HG02571 (cell line): ENCODE results near the gene DNAJB4.
"Not testable (repeated sequence)": the region's sequence is repeated elsewhere in the genome, so short reads cannot be mapped to it uniquely, and the experiment has no call there.

Source experiments
- ATAC-seq: cut with Tn5 transposase; IDR thresholded peaks from one replicate; pipeline ENCODE4 v1.9.1; 2021; ENCODE audit warnings: mild to moderate bottlenecking, moderate library complexity; ENCODE audit not compliant: unreplicated experiment

Gene DNAJB4

DNA sequence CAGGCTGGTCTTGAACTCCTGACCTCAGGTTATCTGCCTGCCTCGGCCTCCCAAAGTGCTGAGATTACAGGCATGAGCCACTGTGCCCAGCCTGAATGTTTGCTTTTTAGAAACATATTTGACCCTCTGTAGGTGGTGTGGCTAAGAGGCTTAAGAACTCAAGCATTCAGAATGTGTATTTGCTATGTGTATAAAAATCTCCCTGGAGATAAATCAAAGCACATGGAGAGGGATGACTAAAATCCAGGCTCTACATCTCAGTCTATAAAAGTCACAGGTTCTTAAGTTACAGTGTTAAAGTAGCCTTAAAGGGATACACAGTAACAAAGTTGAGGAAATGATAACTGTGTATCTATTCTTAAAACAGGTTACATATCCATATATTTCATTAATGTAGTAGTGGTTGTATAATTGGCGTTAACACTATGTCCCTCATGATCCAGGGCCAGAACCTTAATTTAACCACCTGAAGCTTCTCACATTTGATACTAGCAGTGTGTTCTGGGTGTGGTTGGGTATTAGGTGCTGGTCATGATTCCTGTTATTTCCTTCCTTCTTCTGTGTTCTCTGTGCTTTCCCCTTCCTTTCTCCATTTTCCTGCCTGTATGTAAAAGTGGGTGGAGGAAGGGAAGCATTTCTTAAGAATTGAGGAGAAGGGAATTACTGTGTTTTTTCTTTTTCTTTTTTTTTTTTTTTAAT lies 57.2 kb downstream of the DNAJB4 start:
- no peak for ATAC-seq

DNA sequence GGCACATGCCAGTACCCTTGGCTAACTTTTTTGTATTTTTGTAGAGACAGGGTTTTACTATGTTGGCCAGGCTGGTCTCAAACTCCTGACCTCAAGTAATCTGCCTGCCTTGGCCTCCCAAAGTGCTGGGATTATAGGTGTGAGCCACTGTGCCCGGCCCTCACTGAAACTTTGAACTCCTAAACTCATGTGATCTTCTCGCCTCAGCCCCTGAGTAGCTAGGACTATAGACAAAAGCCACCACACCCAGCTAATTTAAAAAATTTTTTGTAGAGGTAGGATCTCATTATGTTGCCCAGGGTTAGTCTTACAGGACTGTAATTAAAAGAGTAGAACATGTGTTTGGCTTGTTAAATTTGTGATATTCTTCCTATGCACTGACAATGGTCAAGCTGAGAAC lies 60.1 kb downstream of the DNAJB4 start:
- not testable (repeated sequence) for ATAC-seq
